ENCODE results near the gene EXOC6B.

Gene EXOC6B

DNA sequence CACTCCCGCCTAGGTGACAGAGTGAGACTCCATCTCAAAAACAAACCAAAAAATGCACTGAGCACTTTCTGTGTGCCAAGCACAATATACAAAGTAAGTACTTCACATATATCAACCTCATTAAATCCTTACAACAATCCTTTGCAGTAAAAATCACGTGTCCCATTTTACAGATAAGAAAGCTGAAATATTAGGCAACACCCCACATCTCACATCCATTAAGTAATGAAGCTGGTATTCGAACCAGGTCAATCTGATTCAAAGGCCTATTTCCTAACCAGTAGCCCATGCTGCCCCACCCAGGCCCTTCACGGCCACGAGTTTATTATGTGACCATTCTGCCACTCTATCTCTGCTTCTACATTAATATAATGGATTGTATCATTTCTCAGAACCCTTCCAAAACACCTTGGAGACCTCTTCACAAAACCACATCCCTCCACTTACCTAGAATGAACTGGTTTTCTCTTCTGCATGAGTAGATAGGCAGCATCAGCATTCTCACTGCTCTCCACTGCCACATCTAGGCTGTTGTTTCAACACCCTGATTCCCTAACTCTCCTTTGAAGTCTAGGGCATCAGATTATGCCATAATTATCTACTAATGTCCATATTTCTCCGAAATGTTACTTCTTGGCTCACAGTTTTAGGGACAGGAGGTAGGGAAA, 3.1 kb upstream of the EXOC6B start:
- no peak for FAIRE-seq

DNA sequence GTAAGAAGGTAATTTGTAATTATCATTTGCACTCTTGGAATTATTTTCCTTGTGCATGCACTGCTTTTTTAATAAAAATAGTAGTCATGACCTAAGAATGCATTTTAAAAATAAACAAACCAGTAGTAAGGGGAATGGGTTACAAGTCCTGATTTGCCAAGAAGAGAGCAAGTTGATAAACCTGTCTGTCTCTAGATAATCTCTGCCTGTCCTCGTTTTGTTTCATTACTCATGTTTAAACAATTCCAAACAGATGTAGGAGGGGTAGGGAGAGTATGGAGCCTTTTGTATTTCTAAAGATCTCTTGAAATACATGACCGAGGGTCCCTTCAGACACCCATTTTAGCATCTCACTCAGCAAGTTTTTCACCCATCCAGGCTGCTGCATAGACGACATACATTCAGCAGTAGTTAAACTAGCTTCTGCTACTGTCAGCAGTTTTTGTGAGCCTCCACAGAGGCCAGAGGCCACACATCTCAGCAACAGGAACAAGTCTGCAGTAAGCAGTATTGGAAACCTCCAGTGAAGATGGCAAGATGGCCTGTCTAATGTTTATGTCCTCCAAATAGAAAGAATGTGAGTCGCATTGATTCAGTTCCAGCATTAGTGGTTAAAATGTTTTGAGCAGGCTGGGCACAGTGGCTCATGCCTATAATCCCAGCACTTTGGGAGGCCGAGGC, 2.3 kb upstream of the EXOC6B start:
- no peak for FAIRE-seq

- no peak for FAIRE-seq
Observed at GRCh38 chr2:72827487-72827886, 1.7 kb upstream of the EXOC6B start.

GRCh38 chr2:72826156-72826477, 284 bp upstream of the EXOC6B start:
- FAIRE-seq = no peak

GRCh38 chr2:72824224-72824842, 1.5 kb downstream of the EXOC6B start:
- no peak for FAIRE-seq

DNA sequence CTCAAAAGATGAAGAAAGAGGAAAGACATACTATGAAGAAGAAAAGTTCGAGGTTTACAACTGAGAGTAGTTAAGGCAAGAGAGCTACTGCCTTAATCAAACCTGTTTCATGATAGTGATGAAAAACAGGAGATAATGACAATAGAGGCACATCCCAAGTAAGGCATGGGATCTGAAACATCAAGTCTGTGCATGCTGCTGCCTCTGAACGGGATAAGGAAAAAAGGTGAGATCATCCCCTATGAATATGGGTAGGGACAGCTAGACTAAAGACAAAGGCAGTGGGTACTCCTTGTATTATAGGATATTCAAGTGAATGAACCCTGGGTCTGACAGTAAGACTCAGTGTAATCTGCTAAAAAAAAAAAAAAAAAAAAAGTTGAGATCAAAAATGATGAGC, 3.0 kb downstream of the EXOC6B start:
- FAIRE-seq = no peak

- no peak for FAIRE-seq
Observed at GRCh38 chr2:72821983-72822382, 3.9 kb downstream of the EXOC6B start.

DNA sequence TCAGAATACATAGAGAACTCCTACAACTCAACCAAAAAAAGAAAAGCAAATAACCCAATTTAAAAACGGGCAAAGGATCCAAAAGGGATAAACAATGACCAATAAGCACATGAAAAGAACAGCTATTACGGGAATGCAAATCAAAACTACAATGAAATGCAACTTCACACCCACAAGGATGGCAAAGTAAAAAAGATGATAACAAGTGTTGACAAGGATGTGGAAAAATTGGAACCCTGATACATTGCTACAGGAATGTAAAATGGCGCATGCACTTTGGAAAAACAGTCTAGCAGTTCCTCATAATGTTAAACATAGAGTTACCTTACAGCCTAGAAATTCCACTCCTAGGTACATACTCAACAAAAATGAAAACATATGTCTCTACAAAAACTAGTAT, 4.7 kb downstream of the EXOC6B start:
- no peak for FAIRE-seq

DNA sequence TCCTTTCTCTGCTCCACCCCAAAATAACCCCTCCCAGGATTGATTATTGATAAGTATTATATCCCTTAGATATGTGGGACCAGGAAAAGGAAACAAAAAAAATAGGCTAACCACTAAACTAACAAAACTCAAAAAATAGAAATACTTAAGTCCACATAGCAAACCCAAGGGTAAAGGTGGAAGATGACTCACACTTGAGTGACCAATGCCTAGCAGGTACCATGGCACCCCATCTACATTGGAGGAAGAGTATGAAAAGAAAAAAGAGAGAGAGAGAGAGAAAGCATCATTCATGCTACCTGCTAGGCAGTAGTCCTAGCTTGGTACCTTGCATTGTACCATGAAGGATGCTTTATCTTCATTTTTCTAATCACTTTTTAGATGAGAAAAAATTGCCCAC, 6.3 kb downstream of the EXOC6B start:
- no peak for FAIRE-seq

DNA sequence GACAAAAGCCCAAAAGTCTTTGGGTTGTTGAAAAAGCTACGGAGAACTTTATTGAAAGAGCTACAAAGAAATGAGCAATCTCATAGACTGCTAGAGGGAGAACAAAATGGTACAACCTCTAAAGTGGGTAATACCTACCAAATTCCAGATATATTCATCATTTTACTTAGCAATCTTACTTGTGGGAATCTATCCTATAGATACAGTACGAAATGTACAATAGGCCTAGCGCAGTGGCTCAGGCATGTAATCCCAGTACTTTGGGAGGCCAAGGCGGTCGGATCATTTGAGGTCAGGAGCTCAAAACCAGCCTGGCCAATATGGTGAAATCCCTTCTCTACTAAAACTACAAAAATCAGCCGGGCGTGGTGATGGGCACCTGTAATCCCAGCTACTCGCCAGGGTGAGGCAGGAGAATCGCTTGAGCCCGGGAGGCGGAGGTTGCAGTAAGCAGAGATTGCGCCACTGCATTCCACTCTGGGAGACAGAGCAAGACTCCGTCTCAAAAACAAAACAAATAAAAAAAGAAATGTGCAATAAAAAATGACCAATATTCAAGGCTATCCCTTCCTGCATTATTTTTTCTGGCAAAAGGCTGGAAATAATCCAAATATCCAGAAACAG, 10.1 kb downstream of the EXOC6B start:
- FAIRE-seq = no peak

GRCh38 chr2:72813841-72814240, 12.0 kb downstream of the EXOC6B start:
- FAIRE-seq = no peak

DNA sequence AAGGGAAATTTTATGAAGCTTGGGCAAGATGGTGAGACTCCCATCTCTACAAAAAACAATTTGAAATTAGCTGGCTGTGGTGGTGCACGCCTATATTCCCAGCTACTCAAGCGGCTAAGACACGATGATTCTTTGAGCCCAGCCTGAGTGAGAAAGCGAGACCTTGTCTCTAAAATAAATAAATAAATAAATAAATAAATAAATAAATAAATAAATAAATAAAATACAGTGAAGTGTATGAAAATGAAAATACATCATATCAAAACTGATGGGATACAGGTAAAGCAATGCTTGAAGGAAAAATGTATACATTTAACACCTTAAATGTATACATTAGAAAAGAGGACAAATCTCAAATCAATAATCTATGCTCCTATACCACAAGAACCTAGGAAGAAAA, 15.7 kb downstream of the EXOC6B start:
- FAIRE-seq = no peak

DNA sequence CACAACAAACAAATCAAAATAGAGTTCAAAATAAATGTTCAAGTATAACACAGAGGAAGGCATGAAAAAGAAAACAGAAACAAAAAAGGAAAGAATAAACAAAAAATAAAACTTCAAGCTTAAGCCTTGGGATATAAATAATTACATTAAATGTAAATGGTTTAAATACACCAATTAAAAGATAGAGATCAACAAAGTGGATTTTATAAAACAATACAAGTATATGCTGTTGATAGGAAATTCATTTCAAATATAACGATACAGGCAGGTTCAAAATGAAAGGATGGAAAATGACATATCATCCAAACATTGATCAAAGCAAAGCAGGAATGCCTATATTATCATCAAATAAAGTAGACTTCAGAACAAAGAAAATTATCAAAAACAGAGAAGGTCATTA, 16.7 kb downstream of the EXOC6B start:
- FAIRE-seq = peak; percentile 42

- no peak for FAIRE-seq
Observed at GRCh38 chr2:72806280-72806945, 19.4 kb downstream of the EXOC6B start.

DNA sequence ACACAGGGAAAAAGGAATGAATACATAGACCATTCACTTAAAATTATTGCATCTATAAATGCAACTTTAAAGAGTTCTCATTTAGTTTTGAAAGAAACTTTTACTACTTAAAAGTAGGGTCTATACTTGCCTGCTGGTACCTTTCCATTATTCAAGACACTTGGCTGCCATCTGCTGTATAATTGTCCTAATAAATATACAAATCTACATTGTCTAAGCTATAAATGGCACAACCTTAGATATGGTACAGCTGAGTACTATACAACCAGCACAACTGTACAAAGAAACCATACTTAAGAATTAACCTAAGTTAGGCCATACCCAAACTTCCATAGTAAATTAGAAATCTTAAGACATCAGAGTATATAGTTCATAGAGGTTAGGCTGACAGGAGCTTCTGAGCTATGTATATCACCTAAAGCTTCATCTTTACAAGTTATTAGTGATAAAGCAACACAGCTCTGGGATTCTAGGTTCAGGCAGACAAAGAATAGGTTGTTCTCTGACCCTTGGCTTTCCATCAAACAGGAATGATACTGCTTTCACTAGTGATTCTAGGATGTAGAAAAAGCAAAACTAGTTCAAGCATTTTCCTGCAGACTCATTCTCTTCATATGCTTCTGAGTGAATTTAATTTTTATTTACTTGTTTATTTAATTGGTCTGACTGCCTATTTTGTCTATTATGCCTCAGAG, 22.1 kb downstream of the EXOC6B start:
- no peak for FAIRE-seq

DNA sequence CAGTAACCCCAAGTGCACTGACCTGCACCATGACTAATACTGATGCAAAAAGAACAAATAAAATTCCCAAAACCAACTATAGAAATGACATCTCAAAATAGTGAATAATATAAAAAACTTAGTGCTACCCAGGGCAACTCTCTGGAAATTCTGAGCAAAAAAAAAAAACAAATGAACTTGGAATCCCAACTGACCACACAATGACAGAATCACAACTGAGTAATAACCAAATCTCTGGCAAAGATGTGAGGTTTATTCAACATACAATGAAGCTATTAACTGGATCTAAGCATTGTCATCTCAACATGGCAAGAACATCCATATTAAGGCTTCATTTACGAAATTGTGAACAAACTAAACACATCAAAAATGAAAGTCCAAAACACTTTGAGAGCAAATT, 22.7 kb downstream of the EXOC6B start:
- no peak for FAIRE-seq

DNA sequence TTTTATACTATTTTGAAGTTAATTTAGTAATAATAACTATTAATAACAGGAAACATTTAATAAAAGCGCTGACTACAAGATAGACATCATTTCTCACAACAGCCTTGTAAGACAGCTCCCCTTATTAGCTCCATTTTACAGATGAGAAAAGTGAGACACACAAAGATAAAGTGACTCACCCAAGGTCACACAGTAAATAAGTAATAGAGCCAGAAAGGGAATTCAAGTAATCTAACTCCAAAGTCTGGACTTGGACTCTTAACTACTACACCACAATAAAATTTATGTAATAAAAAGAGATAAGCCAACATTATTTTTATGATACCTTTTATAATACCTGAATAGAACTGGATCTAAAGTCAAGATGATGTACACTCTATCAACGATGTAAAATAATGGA, 25.3 kb downstream of the EXOC6B start:
- FAIRE-seq = no peak

DNA sequence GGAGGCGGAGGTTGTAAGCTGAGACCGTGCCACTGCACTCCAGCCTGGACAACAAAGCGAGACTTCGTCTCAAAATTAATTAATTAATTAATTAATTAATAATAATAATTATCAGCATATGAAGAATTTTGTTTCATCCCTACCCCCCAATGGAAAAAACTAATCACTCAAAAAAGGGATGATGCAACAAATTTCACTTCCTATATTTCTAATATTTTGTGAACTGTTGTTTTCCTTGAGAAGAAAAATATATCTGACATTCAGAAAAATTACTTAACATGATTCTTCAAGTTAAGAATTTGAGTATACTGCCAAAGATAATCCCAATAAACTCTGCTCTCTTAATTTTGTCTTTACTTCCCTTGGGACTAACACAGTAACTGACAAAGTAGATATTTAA, 28.1 kb downstream of the EXOC6B start:
- FAIRE-seq = peak; percentile 37

DNA sequence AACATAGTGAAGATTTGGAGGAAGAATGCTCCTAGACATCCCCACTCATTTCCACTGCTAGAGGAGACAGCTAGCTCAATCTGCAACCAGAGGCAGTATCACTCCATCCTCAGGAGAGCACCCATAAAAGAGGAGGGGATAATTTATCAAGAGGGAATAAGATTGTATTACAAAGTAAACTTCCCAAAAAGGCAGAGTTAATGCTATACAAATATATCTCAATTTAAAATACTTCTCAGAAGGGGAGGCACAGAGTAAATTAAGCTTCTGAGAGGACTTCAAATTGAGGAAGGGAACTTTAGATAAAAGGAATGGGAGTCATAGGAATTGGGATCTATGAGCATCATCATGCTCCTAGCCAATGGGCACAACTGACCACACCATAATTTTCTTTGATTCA, 29.1 kb downstream of the EXOC6B start:
- FAIRE-seq = no peak

DNA sequence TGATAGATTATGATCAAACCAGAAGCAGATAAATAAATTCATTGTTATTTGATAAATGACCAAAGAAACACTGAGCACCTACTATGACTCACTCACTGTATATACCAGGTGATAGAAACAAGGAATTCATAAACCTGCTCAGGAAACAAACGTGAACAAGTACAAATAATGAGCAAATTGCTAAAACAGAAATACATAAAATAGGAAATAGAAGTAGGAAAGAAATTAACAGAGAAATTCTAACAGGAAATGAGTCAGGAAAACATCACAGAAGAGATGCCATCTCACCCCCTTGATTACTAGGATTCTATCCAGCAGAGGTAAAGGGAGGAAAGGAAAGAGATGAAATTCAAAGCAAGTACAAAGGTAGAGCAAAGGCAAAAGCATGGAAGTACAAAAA, 31.3 kb downstream of the EXOC6B start:
- FAIRE-seq = no peak

DNA sequence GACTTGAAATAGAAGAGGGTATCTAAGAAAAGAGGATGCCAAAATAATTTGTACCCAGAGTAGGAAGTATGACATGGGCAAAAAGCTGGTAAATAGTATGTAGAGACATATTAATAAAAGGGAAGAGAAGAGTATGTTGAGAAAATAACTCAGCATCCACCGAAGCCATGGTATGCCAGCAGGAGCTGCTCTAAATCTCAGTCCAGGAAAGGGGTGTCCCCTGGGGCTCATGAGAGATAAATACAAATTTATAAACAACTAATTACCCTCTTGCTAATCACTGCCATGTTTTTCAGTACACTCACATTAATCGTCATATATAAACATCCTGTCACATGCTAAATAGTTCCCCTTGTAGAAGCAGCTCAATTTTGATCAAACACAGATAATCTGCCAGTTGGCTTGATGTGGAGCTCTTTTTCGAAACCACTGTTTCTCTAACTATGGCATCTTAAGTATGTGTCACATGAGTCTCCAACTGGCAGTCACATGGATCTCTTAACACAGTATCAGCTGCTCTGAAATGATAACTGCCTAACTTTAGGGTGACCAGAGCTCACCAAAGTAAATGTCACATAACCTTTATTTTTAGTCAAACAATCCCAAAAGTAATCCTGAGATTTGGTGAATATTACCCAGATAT, 31.9 kb downstream of the EXOC6B start:
- no peak for FAIRE-seq

DNA sequence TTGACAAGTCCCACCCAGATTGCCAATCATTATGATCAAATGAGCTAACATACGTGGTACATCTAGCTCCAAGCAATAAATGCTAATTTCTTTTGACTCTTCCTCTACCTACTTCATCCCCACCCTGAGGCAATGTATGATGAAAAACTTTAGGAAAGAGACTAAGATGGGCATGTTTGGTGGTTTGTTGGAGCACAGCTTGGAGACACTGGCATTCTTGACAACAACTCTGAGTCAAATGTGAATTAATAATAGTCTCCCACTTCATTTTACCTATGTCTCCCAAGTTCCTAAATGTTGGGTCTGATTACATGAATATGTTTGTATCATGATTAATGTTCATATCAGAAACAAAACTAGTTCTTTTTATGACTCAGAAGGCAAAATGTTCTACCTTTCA, 36.6 kb downstream of the EXOC6B start:
- no peak for FAIRE-seq

DNA sequence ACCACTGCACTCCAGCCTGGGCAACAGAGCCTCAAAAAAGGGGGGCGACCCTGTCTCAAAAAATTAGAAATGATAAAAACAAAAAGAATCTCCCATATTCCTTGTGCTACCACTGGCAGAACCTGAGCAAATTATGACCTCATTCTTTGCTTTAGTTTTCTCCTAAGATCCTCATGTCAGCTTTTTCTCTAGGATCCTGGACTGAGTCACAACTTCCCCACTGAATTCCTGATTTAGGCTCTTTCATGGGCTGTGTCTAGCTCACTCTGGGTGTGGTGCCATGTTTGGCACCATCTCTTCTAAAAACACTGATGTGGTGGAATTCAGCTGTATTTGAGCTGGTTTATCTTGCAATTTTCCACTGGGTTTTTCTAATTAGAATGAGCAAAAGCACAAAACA, 37.1 kb downstream of the EXOC6B start:
- no peak for FAIRE-seq
